SK-N-SH (cell line): Measurements from ENCODE around the gene PPFIBP2. TPM values are rescaled to one million over a fixed set of nuclear protein-coding genes. Genes with fewer than 3 reads are reported as not detected.

Experiments used
- CTCF ChIA-PET: fragments of 300-600, 350-600 bp; formaldehyde crosslinking; extraction: SDS; loops from one replicate; lab custom pipeline; 2021; lab: Yijun Ruan, JAX
- POLR2A ChIA-PET: fragments of 350-600 bp; sonication (Branson Sonifier 250); formaldehyde crosslinking; extraction: SDS; loops from one replicate; lab custom pipeline; 2020; ENCODE audit warnings: antibody characterized with exemption, inconsistent platforms; lab: Yijun Ruan, JAX
- DNase-seq: peaks from one replicate; pipeline ENCODE4 v3.0.0; 2012
- H2AFZ ChIP-seq: fragments of 200-600 bp; sonication (generic); 2 replicates; pipeline ENCODE4 v1.8.1; 2016; ENCODE audit warnings: antibody characterized with exemption, mild to moderate bottlenecking, low read depth
- H3F3A ChIP-seq: fragments of 200-600 bp; sonication (generic); replicated peaks from 2 replicates; pipeline ENCODE3; 2016; ENCODE audit warnings: antibody characterized with exemption, mild to moderate bottlenecking; ENCODE audit not compliant: insufficient read depth
- H3K27ac ChIP-seq, 2 experiments: fragments of 200-500 bp in 1 of 2; fragments of 200-600 bp in 1 of 2; sonication (Bioruptor generic) in 1 of 2; sonication (generic), shearing (Covaris generic) in 1 of 2; 2 replicates each; pipeline versions ENCODE4 v1.5.1 to v1.6.1; 2014 to 2016; ENCODE audit warnings: low read depth in 2 of 2, inconsistent platforms in 1 of 2, low read length in 1 of 2, mild to moderate bottlenecking in 1 of 2, mixed read lengths in 1 of 2
- H3K27me3 ChIP-seq: fragments of 200-600 bp; sonication (generic), shearing (Covaris generic); 2 replicates; pipeline ENCODE4 v1.6.1; 2016; ENCODE audit warnings: mixed run types; ENCODE audit not compliant: insufficient read depth
- H3K36me3 ChIP-seq, 2 experiments: fragments of 200-500 bp in 1 of 2; fragments of 200-600 bp in 1 of 2; sonication (Bioruptor generic) in 1 of 2; sonication (generic) in 1 of 2; replicated peaks in 1 of 2; 2 replicates each; pipeline versions ENCODE3 to v1.5.1; 2014 to 2016; ENCODE audit warnings: low read length in 1 of 2, mild to moderate bottlenecking in 1 of 2; ENCODE audit not compliant: insufficient read depth in 2 of 2, control insufficient read depth in 1 of 2
- H3K4me1 ChIP-seq, 2 experiments: fragments of 200-500 bp in 1 of 2; fragments of 200-600 bp in 1 of 2; sonication (Bioruptor generic) in 1 of 2; sonication (generic), shearing (Covaris generic) in 1 of 2; 2 replicates each; pipeline versions ENCODE4 v1.5.1 to v1.6.1; 2014 to 2016; ENCODE audit warnings: low read depth in 1 of 2, low read length in 1 of 2, mixed run types in 1 of 2; ENCODE audit not compliant: insufficient read depth in 2 of 2, control insufficient read depth in 1 of 2
- H3K4me2 ChIP-seq: fragments of 200-600 bp; sonication (generic), shearing (Covaris generic); 2 replicates; pipeline ENCODE4 v1.6.1; 2017; ENCODE audit warnings: mixed run types
- H3K4me3 ChIP-seq, 2 experiments: fragments of 200-500 bp in 1 of 2; fragments of 200-600 bp in 1 of 2; sonication (Bioruptor generic) in 1 of 2; sonication (generic), shearing (Covaris generic) in 1 of 2; 2 replicates each; pipeline versions ENCODE4 v1.5.1 to v1.8.1; 2014 to 2016; ENCODE audit warnings: low read depth in 2 of 2, inconsistent platforms in 1 of 2, low read length in 1 of 2, mild to moderate bottlenecking in 1 of 2, mixed read lengths in 1 of 2, moderate library complexity in 1 of 2
- H3K79me2 ChIP-seq: fragments of 200-600 bp; sonication (generic); 2 replicates; pipeline ENCODE4 v1.8.1; 2017; ENCODE audit warnings: mild to moderate bottlenecking; ENCODE audit not compliant: insufficient read depth
- H3K9ac ChIP-seq: fragments of 200-600 bp; sonication (generic); 2 replicates; pipeline ENCODE4 v1.6.1; 2017; ENCODE audit warnings: mixed run types
- H3K9me2 ChIP-seq: fragments of 200-600 bp; sonication (generic); 2 replicates; pipeline ENCODE4 v1.6.1; 2017; ENCODE audit warnings: mixed run types
- H3K9me3 ChIP-seq: fragments of 200-600 bp; sonication (generic); 2 replicates; pipeline ENCODE4 v1.6.1; 2017; ENCODE audit warnings: mixed run types, mild to moderate bottlenecking, moderate library complexity
- H4K20me1 ChIP-seq: fragments of 200-600 bp; sonication (generic); 2 replicates; pipeline ENCODE4 v1.6.1; 2017; ENCODE audit warnings: mild to moderate bottlenecking, mixed run types; ENCODE audit not compliant: insufficient read depth
- CHD2 ChIP-seq: fragments of 150-350 bp; IDR thresholded peaks from 2 replicates; pipeline ENCODE4 v1.6.1; 2018; ENCODE audit warnings: low read length; ENCODE audit not compliant: partially characterized antibody
- ELF1 ChIP-seq: IDR thresholded peaks from 2 replicates; pipeline ENCODE4 v1.4.0; 2012
- EZH2phosphoT487 ChIP-seq: fragments of 200-600 bp; sonication (generic); IDR thresholded peaks from 2 replicates; pipeline ENCODE4 v1.6.1; 2017; ENCODE audit warnings: low read depth, mixed run types, mild to moderate bottlenecking, antibody characterized with exemption, moderate library complexity, borderline replicate concordance
- JUND ChIP-seq: IDR thresholded peaks from 2 replicates; pipeline ENCODE4 v1.4.0; 2012
- MAX ChIP-seq: IDR thresholded peaks from 2 replicates; pipeline ENCODE4 v1.4.0; 2012; ENCODE audit warnings: low read depth
- NFIC ChIP-seq: IDR thresholded peaks from 2 replicates; pipeline ENCODE4 v1.4.0; 2012; ENCODE audit warnings: borderline replicate concordance
- NRF1 ChIP-seq: IDR thresholded peaks from 2 replicates; pipeline ENCODE4 v1.6.1; 2012; ENCODE audit warnings: low read depth, mild to moderate bottlenecking, low read length
- REST ChIP-seq: IDR thresholded peaks from 2 replicates; pipeline ENCODE4 v1.6.1; 2012; ENCODE audit warnings: mild to moderate bottlenecking, low read depth, low read length, moderate library complexity
- RFX5 ChIP-seq: IDR thresholded peaks from 2 replicates; pipeline ENCODE4 v1.6.1; 2012; ENCODE audit warnings: mild to moderate bottlenecking, improper control_type of control experiment, low read length
- SIN3A ChIP-seq: IDR thresholded peaks from 2 replicates; pipeline ENCODE4 v1.6.1; 2012; ENCODE audit warnings: low read depth, mild to moderate bottlenecking, low read length, moderate library complexity, borderline replicate concordance
- SMC3 ChIP-seq: IDR thresholded peaks from 2 replicates; pipeline ENCODE4 v1.6.1; 2012; ENCODE audit warnings: low read depth, low read length, improper control_type of control experiment
- TCF12 ChIP-seq: IDR thresholded peaks from 2 replicates; pipeline ENCODE4 v1.4.0; 2012
- USF1 ChIP-seq: IDR thresholded peaks from 2 replicates; pipeline ENCODE4 v1.4.0; 2012; ENCODE audit warnings: low read depth, borderline replicate concordance
- ZBTB33 ChIP-seq: IDR thresholded peaks from 2 replicates; pipeline ENCODE4 v1.4.0; 2012; ENCODE audit warnings: low read depth, borderline replicate concordance
- WGBS: methylation state at CpG from one replicate; pipeline ENCODE4 v1.1.6; 2017; ENCODE audit warnings: low lambda C conversion rate; 5-methylcytosine and 5-hydroxymethylcytosine counted together
- polyA plus RNA-seq, 3 experiments: library from polyadenylated mRNA; depleted of rRNA; stranded (reverse); fragments of >200 nt; gene quantifications; 2 replicates each; pipeline ENCODE4 v1.2.3, GENCODE V29; 2012

The PPFIBP2 gene
- polyA plus RNA-seq, 1 of the 3 experiments (the other 2 are of a cell fraction) = 0.67 TPM

- Histone ChIP-seq H3K4me1 (no peaks in the 10 kb centered on the region), H3K4me3 (no peak overlapping the region), H3K27me3 (peaks cover 8% of the 10 kb centered on the region; the same call in 1 of the 2 replicates), H4K20me1 (no peaks in the 10 kb centered on the region), H2AFZ (no peak overlapping the region)
- no peak for DNase-seq
- TF ChIP-seq SMC3 = no peak
- TF ChIP-seq, all 33 proteins: peak for 0
- Histone ChIP-seq H3K36me3 (no peaks in the 10 kb centered on the region), H3F3A (no peaks in the 10 kb centered on the region), H3K27ac (no peak overlapping the region), H3K4me2 (no peak overlapping the region), H3K79me2 (no peaks in the 10 kb centered on the region), H3K9ac (no peak overlapping the region), H3K9me2 (no peaks in the 10 kb centered on the region), H3K9me3 (no peaks in the 10 kb centered on the region)
- 61% methylated on average over 4 of the region's 4 CpGs for WGBS
- ChIA-PET POLR2A (no interaction called here), CTCF (interaction anchor here (0.9 to 1.9 kb wide), 6 partner anchors 11 to 140 kb away, joined by 3 to 7 read pairs (median 4); partner anchors contain the start of gene PPFIBP2)
Observed at GRCh38 chr11:7525424-7525823, 11.6 kb downstream of the PPFIBP2 start.

GRCh38 chr11:7527029-7527428 lies 13.2 kb downstream of the PPFIBP2 start:
- no peaks in the 10 kb centered on the region for H3K36me3 ChIP-seq
- DNase-seq = no peak
- H2AFZ ChIP-seq = no peak overlapping the region
- no peaks in the 10 kb centered on the region for H3F3A ChIP-seq
- TF ChIP-seq NFIC (no peak), JUND (no peak), NRF1 (no peak), ZBTB33 (no peak), CHD2 (no peak), EZH2phosphoT487 (no peak), SIN3A (no peak), TCF12 (no peak), USF1 (no peak), MAX (no peak), RFX5 (no peak), ELF1 (no peak), REST (no peak)
- H3K4me1 ChIP-seq = no peaks in the 10 kb centered on the region
- no peaks in the 10 kb centered on the region for H3K79me2 ChIP-seq
- no peaks in the 10 kb centered on the region for H3K9me3 ChIP-seq
- H3K9me2 ChIP-seq = no peaks in the 10 kb centered on the region
- ChIA-PET CTCF (interaction anchor here (0.7 to 1.9 kb wide), 2 partner anchors 14 to 44 kb away, joined by 3 to 6 read pairs; partner anchors contain the start of gene PPFIBP2), POLR2A (no interaction called here)
- no peak overlapping the region for H3K9ac ChIP-seq
- H3K4me2 ChIP-seq = no peak overlapping the region
- 7% methylated on average over 1 of the region's 1 CpG for WGBS
- peaks cover 8% of the 10 kb centered on the region; the same call in 1 of the 2 replicates for H3K27me3 ChIP-seq
- H3K4me3 ChIP-seq = no peak overlapping the region
- no peak overlapping the region for H3K27ac ChIP-seq
- no peaks in the 10 kb centered on the region for H4K20me1 ChIP-seq
